Measurements from ENCODE around the gene GRIN2C.

- TF ChIP-seq POLR2A (IDR thresholded peaks at IDR 0.05) (no peak), EP300 (IDR thresholded peaks at IDR 0.05) (no peak)
- TF ChIP-seq, protein P1, sequence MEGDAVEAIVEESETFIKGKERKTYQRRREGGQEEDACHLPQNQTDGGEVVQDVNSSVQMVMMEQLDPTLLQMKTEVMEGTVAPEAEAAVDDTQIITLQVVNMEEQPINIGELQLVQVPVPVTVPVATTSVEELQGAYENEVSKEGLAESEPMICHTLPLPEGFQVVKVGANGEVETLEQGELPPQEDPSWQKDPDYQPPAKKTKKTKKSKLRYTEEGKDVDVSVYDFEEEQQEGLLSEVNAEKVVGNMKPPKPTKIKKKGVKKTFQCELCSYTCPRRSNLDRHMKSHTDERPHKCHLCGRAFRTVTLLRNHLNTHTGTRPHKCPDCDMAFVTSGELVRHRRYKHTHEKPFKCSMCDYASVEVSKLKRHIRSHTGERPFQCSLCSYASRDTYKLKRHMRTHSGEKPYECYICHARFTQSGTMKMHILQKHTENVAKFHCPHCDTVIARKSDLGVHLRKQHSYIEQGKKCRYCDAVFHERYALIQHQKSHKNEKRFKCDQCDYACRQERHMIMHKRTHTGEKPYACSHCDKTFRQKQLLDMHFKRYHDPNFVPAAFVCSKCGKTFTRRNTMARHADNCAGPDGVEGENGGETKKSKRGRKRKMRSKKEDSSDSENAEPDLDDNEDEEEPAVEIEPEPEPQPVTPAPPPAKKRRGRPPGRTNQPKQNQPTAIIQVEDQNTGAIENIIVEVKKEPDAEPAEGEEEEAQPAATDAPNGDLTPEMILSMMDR (IDR thresholded peaks at IDR 0.05), result no peak
Observed at GRCh38 chr17:74893936-74894671, 34.4 kb upstream of the GRIN2C start.

Measured in upper lobe of left lung (tissue), 4 donors.